ENCODE results near the gene KLK14.

DNA sequence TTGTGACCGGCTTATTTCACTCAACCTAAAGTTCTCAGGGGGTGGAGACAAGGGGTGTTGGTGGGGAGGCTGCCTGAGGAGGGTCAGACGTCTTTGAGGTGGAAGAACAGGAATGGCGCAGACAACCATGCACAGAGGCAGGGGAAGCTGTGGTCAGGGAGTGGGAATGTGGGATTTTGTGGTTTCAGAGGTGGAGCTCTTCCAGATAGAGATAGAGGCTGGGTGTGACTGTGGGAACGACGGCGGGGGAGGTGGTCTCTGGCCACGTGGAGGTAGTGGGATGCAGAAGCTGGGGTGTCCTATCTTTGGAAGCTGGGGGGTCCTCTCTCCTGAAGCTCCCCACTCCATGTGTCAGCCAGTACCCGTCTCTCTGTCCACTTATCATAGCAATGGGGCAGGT lies 7.8 kb upstream of the KLK14 start:
- TF ChIP-seq CTCF (IDR thresholded peaks at IDR 0.05) = no peak
- TF ChIP-seq POLR2AphosphoS5 (IDR thresholded peaks at IDR 0.05) = no peak
- no peak for TF ChIP-seq POLR2A (IDR thresholded peaks at IDR 0.05)
